Colonic mucosa (tissue), 4 donors: Measurements from ENCODE around the gene MXRA7. TPM values are rescaled to one million over a fixed set of nuclear protein-coding genes. Genes with fewer than 3 reads are reported as not detected.
"Not testable (repeated sequence)": the region's sequence is repeated elsewhere in the genome, so short reads cannot be mapped to it uniquely, and the experiment has no call there.

Source experiments
- DNase-seq: peaks from one replicate; pipeline ENCODE4 v3.0.0-alpha.2; 2020
- H3K27ac ChIP-seq: fragments of 200-600 bp; one replicate; pipeline ENCODE4 v1.8.0; 2021
- H3K27me3 ChIP-seq: fragments of 200-600 bp; one replicate; pipeline ENCODE4 v1.8.0; 2021
- H3K36me3 ChIP-seq: fragments of 200-600 bp; one replicate; pipeline ENCODE4 v1.8.0; 2021
- H3K4me1 ChIP-seq: fragments of 200-600 bp; one replicate; pipeline ENCODE4 v1.8.0; 2021; ENCODE audit warnings: mild to moderate bottlenecking
- H3K4me3 ChIP-seq: fragments of 200-600 bp; one replicate; pipeline ENCODE4 v1.8.0; 2021
- H3K9ac ChIP-seq, 2 donors: one replicate each; pipeline ENCODE4 v1.7.0; 2013; ENCODE audit warnings: control low read depth in 2 of 2, low read depth in 2 of 2, low read length in 2 of 2
- H3K9me3 ChIP-seq: fragments of 200-600 bp; one replicate; pipeline ENCODE4 v1.8.0; 2021
- intact Hi-C: fragments of 100-400 bp; cut with DNase I; formaldehyde crosslinking; loops from one replicate; pipeline ENCODE4 v1.14.1; 2022
- total RNA-seq, 2 donors: library from RNA; stranded (reverse); fragmentation: NEBNext Ultra II Directional in 1 of 2; extraction: Animal tissue kit (Norgen Biotek cat#: 25700) in 1 of 2; gene quantifications; one replicate each; pipeline ENCODE4 v1.2.1, GENCODE V29; 2021
- TF ChIP-seq, protein P1 (sequence below): fragments of 200-600 bp; IDR thresholded peaks from one replicate; pipeline ENCODE4 v1.8.0; 2022; ENCODE audit warnings: antibody characterized with exemption, mild to moderate bottlenecking
- donor health status: healthy.
- donor health status: DM: no; HTN: no; CAD: no.
- donor health status: DM: no; HTN: no; CAD: no.

Gene MXRA7
- total RNA-seq, 2 donors from 2014 or later = 20.3 to 39.3 TPM

DNA sequence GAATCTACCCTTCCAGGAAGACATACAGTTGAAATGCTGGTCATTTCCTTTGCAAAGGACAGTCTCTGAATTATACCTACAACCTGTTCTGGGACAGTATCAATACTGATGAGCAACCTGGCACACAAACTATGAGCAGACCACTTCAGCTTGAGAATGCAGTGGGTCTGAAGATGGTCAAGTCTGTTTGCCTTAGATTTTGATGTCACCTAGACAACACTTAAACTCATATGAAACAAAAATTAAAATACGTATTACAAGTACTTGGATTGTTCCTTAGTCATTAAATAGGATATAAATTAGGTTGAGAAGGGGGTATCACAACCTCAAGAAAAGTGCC lies 22.8 kb upstream of the MXRA7 start:
- no peaks in the 10 kb centered on the region for H3K36me3 ChIP-seq

DNA sequence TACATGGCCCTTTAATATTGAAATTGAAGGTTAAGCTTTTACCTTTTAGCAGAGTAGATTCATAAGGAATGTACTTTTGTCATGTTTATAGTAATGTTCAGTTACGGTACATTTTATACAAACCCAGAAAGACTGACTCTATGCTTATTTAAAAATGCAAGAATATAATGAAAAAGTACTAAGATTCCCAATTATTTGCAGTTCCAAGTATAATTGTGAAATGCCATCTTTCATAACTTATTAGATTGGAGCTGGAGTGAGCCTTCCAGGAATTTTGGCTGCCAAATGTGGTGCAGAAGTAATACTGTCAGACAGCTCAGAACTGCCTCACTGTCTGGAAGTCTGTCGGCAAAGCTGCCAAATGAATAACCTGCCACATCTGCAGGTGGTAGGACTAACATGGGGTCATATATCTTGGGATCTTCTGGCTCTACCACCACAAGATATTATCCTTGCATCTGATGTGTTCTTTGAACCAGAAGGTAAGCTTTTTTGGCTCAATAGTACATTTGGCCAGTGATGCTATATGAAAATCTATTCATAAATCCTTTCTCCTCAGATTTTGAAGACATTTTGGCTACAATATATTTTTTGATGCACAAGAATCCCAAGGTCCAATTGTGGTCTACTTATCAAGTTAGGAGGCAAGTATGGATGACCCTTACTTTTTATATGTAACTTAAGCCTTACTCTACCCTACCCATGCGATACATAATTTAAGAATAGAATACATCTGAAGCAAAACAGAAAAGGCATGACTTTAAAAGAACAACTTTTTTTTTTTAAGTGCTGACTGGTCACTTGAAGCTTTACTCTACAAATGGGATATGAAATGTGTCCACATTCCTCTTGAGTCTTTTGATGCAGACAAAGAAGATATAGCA lies 22.2 kb upstream of the MXRA7 start:
- no peaks in the 10 kb centered on the region for H3K27me3 ChIP-seq
- no peak overlapping the region for H3K27ac ChIP-seq
- DNase-seq = no peak
- no peaks in the 10 kb centered on the region for H3K9me3 ChIP-seq
- no peaks in the 10 kb centered on the region for H3K36me3 ChIP-seq
- no peaks in the 10 kb centered on the region for H3K4me1 ChIP-seq
- H3K4me3 ChIP-seq = no peak overlapping the region
- intact Hi-C loops = no loop called here
- TF ChIP-seq, protein P1, sequence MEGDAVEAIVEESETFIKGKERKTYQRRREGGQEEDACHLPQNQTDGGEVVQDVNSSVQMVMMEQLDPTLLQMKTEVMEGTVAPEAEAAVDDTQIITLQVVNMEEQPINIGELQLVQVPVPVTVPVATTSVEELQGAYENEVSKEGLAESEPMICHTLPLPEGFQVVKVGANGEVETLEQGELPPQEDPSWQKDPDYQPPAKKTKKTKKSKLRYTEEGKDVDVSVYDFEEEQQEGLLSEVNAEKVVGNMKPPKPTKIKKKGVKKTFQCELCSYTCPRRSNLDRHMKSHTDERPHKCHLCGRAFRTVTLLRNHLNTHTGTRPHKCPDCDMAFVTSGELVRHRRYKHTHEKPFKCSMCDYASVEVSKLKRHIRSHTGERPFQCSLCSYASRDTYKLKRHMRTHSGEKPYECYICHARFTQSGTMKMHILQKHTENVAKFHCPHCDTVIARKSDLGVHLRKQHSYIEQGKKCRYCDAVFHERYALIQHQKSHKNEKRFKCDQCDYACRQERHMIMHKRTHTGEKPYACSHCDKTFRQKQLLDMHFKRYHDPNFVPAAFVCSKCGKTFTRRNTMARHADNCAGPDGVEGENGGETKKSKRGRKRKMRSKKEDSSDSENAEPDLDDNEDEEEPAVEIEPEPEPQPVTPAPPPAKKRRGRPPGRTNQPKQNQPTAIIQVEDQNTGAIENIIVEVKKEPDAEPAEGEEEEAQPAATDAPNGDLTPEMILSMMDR = no peak
- H3K9ac ChIP-seq = peak overlapping the region in 1 of 2 donors; percentile 34

More for the DNA sequence above, 22.8 kb upstream of the MXRA7 start:
- Histone ChIP-seq H3K4me1 (no peaks in the 10 kb centered on the region), H3K27me3 (no peaks in the 10 kb centered on the region), H3K9ac (peak overlapping the region in 1 of 2 donors; percentile 34), H3K27ac (no peak overlapping the region), H3K9me3 (no peaks in the 10 kb centered on the region), H3K4me3 (no peak overlapping the region)
- no peak for DNase-seq
- intact Hi-C loops = no loop called here
- TF ChIP-seq, protein P1 = no peak

DNA sequence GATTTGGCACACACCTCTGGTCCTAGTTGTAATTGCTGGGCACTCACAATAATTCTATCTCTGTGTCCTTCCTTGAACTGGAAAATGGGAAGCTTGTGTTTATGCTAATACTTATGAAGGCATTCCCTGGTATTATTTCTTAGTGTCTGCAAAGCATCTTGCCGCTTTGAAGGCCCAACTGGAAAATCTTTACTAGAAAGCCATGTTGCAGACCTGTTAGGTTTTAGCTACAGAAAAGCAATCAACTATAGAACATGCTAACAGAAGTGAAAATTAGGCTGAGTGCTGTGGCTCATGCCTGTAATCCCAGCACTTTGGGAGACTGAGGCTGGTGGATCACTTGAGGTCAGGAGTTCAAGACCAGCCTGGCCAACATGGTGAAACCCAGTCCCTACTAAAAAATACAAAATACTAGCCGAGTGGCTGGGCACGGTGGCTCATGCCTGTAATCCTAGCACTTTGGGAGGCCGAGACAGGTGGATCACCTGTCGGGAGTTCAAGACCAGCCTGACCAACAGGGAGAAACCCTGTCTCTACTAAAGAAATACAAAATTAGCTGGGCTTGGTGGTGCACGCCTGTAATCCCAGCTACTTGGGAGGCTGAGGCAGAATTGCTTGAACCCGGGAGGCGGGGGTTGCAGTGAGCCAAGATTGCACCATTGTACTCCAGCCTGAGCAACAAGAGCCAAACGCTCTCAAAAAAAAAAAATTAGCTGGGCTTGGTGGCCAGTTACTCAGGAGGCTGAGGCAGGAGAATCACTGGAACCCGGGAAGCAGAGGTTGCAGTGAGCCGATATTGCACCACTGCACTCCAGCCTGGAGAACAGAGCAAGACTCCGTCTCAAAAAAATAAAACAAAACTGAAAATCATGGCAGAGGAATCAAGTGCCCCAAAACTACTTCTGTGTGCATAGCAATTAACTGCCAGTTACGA lies 21.3 kb upstream of the MXRA7 start:
- DNase-seq, H3K4me3 ChIP-seq, H3K27ac ChIP-seq, H3K4me1 ChIP-seq, intact Hi-C loops, H3K9me3 ChIP-seq, H3K27me3 ChIP-seq, H3K9ac ChIP-seq, H3K36me3 ChIP-seq: not testable (repeated sequence)

DNA sequence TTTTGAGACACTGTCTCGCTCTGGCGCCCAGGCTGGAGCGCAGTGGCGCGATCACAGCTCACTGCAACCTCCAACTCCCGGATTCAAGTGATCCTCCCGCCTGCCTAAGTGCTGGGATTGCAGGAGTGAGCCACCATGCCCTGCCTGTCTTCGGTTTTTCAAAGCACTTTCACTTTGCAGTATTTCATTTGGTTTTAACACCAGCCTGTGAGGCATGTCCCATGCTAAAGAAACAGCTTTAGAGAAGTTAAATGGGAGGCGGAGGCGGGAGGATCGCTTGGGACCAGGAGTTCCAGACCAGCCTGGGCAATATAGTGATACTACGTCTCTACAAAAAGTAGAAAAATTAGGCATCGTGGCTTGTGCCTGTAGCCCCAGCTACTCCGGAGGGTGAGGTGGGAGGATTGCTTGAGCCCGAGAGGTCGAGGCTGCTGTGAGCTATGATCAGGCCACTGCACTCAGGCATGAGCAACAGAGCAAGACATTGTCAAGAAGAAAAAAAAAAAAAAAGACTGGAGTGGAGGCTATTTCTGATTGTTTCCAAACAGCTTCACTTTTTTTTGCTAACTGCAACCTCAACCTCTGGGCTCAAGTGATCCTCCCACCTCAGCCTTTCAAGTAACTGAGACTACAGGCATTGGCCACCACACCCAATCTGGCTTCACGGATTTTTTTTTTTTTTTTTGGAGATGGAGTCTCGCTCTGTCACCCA lies 17.1 kb upstream of the MXRA7 start:
- TF ChIP-seq, protein P1 = no peak
- Histone ChIP-seq H3K27me3 (no peaks in the 10 kb centered on the region), H3K4me1 (peaks cover 7% of the 10 kb centered on the region), H3K4me3 (peak overlapping the region; percentile 98), H3K9ac (peak overlapping the region; percentile 93 to 99), H3K36me3 (peaks cover 6% of the 10 kb centered on the region), H3K27ac (peak overlapping the region; percentile 100), H3K9me3 (no peaks in the 10 kb centered on the region)
- no peak for DNase-seq
- intact Hi-C loops = no loop called here

DNA sequence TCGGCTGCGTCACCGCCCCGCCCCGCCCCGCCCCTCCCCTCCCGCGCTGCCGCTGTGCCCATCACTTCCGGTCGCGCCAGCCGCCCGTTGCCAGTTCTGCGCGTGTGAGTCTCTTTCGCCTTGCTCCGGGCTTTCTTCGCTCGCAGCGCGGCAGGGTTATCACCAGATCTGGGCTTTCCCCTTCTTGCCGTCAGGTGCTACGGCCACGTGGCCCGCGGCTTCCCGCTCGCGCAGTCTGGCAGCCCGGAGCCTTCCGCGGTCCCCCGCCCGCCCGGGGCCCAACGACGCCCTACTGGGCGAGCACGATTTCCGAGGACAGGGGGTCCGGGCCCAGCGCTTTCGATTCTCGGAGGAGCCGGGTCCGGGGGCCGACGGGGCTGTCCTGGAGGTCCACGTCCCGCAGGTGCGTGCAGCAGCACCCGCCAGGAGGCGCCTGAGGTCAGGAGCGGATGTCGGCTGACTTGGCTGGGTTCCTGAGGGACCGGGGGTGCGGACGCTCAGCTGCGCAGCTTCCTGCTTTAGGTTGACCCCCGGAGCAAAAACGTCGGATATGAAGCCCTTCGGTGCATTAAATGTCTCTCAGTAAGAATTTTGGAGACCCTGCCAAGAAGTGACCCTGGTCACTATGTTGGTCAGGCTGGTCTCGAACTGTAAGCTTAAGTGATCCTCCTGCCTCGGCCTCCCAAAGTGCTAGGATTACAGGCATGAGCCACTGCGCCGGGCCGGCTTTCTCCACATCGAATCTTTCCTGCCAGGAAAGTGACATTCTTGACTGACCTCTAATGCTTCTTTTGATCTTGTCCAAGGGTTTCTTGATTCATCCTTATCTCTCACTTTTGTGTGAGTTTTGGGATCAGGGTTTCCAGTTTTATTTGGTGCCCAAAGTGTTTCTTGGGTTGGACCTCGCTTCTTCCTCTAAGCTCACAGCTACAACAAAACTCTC lies 16.3 kb upstream of the MXRA7 start, which contains the start of gene METTL23:
TSS of gene METTL23 (plus strand) at position 64 of the 943 bp plus-strand sequence. CDS start 2,872 bp downstream, outside the sequence.
- H3K9me3 ChIP-seq = no peaks in the 10 kb centered on the region
- intact Hi-C loops = no loop called here
- no peaks in the 10 kb centered on the region for H3K27me3 ChIP-seq
- TF ChIP-seq, protein P1 = peak; percentile 71
- H3K27ac ChIP-seq = peak within 1 kb of the TSS; percentile 100
- DNase-seq = peak; percentile 87
- peak within 1 kb of the TSS; percentile 98 for H3K4me3 ChIP-seq
- H3K4me1 ChIP-seq = peaks cover 7% of the 10 kb centered on the region
- H3K36me3 ChIP-seq = peaks cover 12% of the 10 kb centered on the region
- H3K9ac ChIP-seq = peak within 1 kb of the TSS; percentile 94 to 99
